GM12878 (cell line): ENCODE results near the gene LMLN. TPM values are rescaled to one million over a fixed set of nuclear protein-coding genes. Genes with fewer than 3 reads are reported as not detected.

Source experiments
- ATAC-seq: fragments of 200-7000 bp; cut with Tn5 transposase; 3 replicates; pipeline ENCODE4 v1.9.1; 2020; ENCODE audit warnings: mild to moderate bottlenecking, moderate library complexity
- BruUV-seq: library from RNA; stranded (reverse); fragments of 400-500 nt; replicated peaks from 2 replicates; lab custom pipeline; 2021; lab: Mats Ljungman, UMichigan
- CTCF ChIA-PET: fragments of 300-600 bp; sonication (Branson Sonifier 250); formaldehyde crosslinking; extraction: SDS; loops from one replicate; lab custom pipeline; 2021; ENCODE audit warnings: inconsistent platforms; lab: Yijun Ruan, JAX
- POLR2A ChIA-PET: fragments of 350-600 bp; formaldehyde crosslinking; extraction: SDS; loops from one replicate; lab custom pipeline; 2021; ENCODE audit warnings: inconsistent platforms; lab: Charles Lee
- RAD21 ChIA-PET: fragments of 300-600 bp; sonication (Branson Sonifier 250); formaldehyde crosslinking; loops from one replicate; lab custom pipeline; 2023; ENCODE audit warnings: antibody characterized with exemption; ENCODE audit not compliant: unreplicated experiment; lab: Charles Lee
- SMC1A ChIA-PET: fragments of 300-600 bp; sonication (Branson Sonifier 250); formaldehyde crosslinking; loops from one replicate; lab custom pipeline; 2023; ENCODE audit not compliant: unreplicated experiment, uncharacterized antibody; lab: Charles Lee
- DNase-seq: peaks from one replicate; pipeline ENCODE4 v3.0.0-alpha.2; 2011; ENCODE audit warnings: low read depth, low spot score
- FAIRE-seq: peaks from 3 replicates; lab custom pipeline; 2011; peaks lifted over from hg19 to GRCh38; lab: Jason Lieb, UNC
- H2AFZ ChIP-seq: 2 replicates; pipeline ENCODE4 v1.6.0; 2011; ENCODE audit warnings: low read depth, low read length, control low read depth; ENCODE audit not compliant: control insufficient read depth
- H3K27ac ChIP-seq: 2 replicates; pipeline ENCODE4 v1.5.1; 2011; ENCODE audit warnings: control low read depth; ENCODE audit not compliant: control insufficient read depth, insufficient read depth
- H3K27me3 ChIP-seq, 2 experiments: replicated peaks in 1 of 2; 2 replicates each; pipeline versions ENCODE4 v1.6.0 to v1.6.1; 2011; ENCODE audit warnings: low read length in 1 of 2; ENCODE audit not compliant: control insufficient read depth in 2 of 2, insufficient read depth in 2 of 2
- H3K36me3 ChIP-seq, 2 experiments: 2 replicates each; pipeline ENCODE4 v1.5.1; 2011; ENCODE audit warnings: low read length in 1 of 2; ENCODE audit not compliant: control insufficient read depth in 2 of 2, insufficient read depth in 2 of 2
- H3K4me1 ChIP-seq: 2 replicates; pipeline ENCODE4 v1.6.1; 2011; ENCODE audit warnings: mild to moderate bottlenecking, low read length, moderate library complexity, mixed read lengths; ENCODE audit not compliant: control insufficient read depth, insufficient read depth
- H3K4me2 ChIP-seq: 2 replicates; pipeline ENCODE4 v1.6.0; 2011; ENCODE audit warnings: control low read depth; ENCODE audit not compliant: control insufficient read depth, insufficient read depth
- H3K4me3 ChIP-seq: fragments of 200-600 bp; sonication (generic); 2 replicates; pipeline ENCODE4 v1.5.1; 2016
- H3K79me2 ChIP-seq: 2 replicates; pipeline ENCODE4 v1.6.0; 2011; ENCODE audit warnings: low read length; ENCODE audit not compliant: control insufficient read depth, insufficient read depth
- H3K9ac ChIP-seq: 2 replicates; pipeline ENCODE4 v1.8.0; 2011; ENCODE audit warnings: low read length, control low read depth, mixed read lengths; ENCODE audit not compliant: control insufficient read depth, insufficient read depth
- H3K9me3 ChIP-seq: replicated peaks from 3 replicates; pipeline ENCODE4 v1.5.1; 2011; ENCODE audit warnings: mild to moderate bottlenecking, low read length; ENCODE audit not compliant: control insufficient read depth, insufficient read depth
- H4K20me1 ChIP-seq: 2 replicates; pipeline ENCODE4 v1.6.0; 2011; ENCODE audit not compliant: control insufficient read depth, insufficient read depth
- ATF3 ChIP-seq: IDR thresholded peaks from 2 replicates; pipeline ENCODE4 v1.6.1; 2011; ENCODE audit warnings: low read depth, mild to moderate bottlenecking, low read length, moderate library complexity, borderline replicate concordance; ENCODE audit errors: extremely low read depth
- POU2F2 ChIP-seq: IDR thresholded peaks from 3 replicates; pipeline ENCODE4 v1.6.1; 2011; ENCODE audit warnings: low read depth, mild to moderate bottlenecking, low read length, borderline replicate concordance
- RUNX3 ChIP-seq: IDR thresholded peaks from 2 replicates; pipeline ENCODE4 v1.6.1; 2012; ENCODE audit warnings: low read length, inconsistent platforms
- SMAD5 ChIP-seq: IDR thresholded peaks from 2 replicates; pipeline ENCODE4 v1.6.1; 2016; ENCODE audit warnings: antibody characterized with exemption, low read depth
- STAT3 ChIP-seq: IDR thresholded peaks from 2 replicates; pipeline ENCODE4 v1.6.1; 2011; ENCODE audit warnings: low read depth, low read length, improper control_type of control experiment
- WGBS: methylation state at CpG from one replicate; pipeline ENCODE4 v1.1.6; 2016; ENCODE audit warnings: low lambda C conversion rate; ENCODE audit not compliant: insufficient replicate concordance, insufficient coverage; ENCODE audit errors: missing lambda C conversion rate; 5-methylcytosine and 5-hydroxymethylcytosine counted together
- in situ Hi-C: fragments of 300-500 bp; cut with MboI; formaldehyde crosslinking; loops from 9 replicates; pipeline ENCODE4 v1.14.3; 2018; ENCODE audit warnings: mixed read lengths
- intact Hi-C: fragments of 100-400 bp; cut with micrococcal nuclease; formaldehyde crosslinking; loops from one replicate; pipeline ENCODE4 v1.14.2; 2022; ENCODE audit not compliant: unreplicated experiment
- polyA plus RNA-seq, 11 experiments: library from polyadenylated mRNA; depleted of rRNA in 4 of 11; unstranded in 6 of 11; stranded (reverse) in 5 of 11; fragments of >200 nt; fragmentation: Nextera tagmentation in 4 of 11; fragmentation: Illumina TruSeq in 1 of 11; extraction: Ambion mirVana in 4 of 11; extraction: Trizol in 1 of 11; gene quantifications; 1 replicate in 1 of 11; 2 replicates in 10 of 11; pipeline versions ENCODE4 v1.2.1 to v1.2.3, GENCODE V29; 2011 to 2016; ENCODE audit warnings: inconsistent platforms in 2 of 11, missing spikeins in 2 of 11, low read depth in 1 of 11
- total RNA-seq, 4 experiments: library from RNA; depleted of rRNA in 3 of 4; stranded (reverse); fragments of >200 nt in 3 of 4; fragmentation: Illumina TruSeq in 1 of 4; extraction: Trizol in 1 of 4; gene quantifications; 2 replicates each; pipeline versions ENCODE4 v1.2.1 to v1.2.3, GENCODE V29; 2013 to 2021
- TF ChIP-seq, protein P1 (sequence below): IDR thresholded peaks from 2 replicates; pipeline ENCODE4 v1.6.1; 2011; ENCODE audit warnings: borderline replicate concordance, low read depth, mild to moderate bottlenecking, moderate library complexity, low read length; ENCODE audit not compliant: insufficient read depth, poor library complexity, severe bottlenecking
- TF ChIP-seq, protein P2 (sequence below): fragments of 450-650 bp; formaldehyde crosslinking; IDR thresholded peaks from 2 replicates; pipeline ENCODE4 v1.5.0; 2022; ENCODE audit warnings: mild to moderate bottlenecking, missing genetic modification characterization

Gene LMLN
- total and polyA plus RNA-seq, 10 of the 15 experiments (the other 5 are each of a cell fraction or from before 2014, with no cell fraction given): 0.02 to 1.7 (median 0.81) TPM

GRCh38 chr3:197975311-197975710 is 15.3 kb downstream of the LMLN start:
- WGBS: 93% methylated on average over 8 of the region's 8 CpGs
- H3K27ac ChIP-seq: no peak overlapping the region
- POLR2A ChIA-PET: no interaction called here
- H3K27me3 ChIP-seq: no peaks in the 10 kb centered on the region
- CTCF ChIA-PET: no interaction called here
- SMC1A ChIA-PET: interaction anchor here (1.4 kb wide), 1 partner anchor 10 kb away, joined by 3 read pairs; no protein-coding TSS in a partner anchor
- no peaks in the 10 kb centered on the region for H3K4me1 ChIP-seq
- H3K9ac ChIP-seq: no peak overlapping the region
- no peaks in the 10 kb centered on the region for H3K9me3 ChIP-seq
- H3K36me3 ChIP-seq: no peaks in the 10 kb centered on the region
- no peak overlapping the region for H2AFZ ChIP-seq
- intact Hi-C loops: no loop called here
- TF ChIP-seq, protein P1, sequence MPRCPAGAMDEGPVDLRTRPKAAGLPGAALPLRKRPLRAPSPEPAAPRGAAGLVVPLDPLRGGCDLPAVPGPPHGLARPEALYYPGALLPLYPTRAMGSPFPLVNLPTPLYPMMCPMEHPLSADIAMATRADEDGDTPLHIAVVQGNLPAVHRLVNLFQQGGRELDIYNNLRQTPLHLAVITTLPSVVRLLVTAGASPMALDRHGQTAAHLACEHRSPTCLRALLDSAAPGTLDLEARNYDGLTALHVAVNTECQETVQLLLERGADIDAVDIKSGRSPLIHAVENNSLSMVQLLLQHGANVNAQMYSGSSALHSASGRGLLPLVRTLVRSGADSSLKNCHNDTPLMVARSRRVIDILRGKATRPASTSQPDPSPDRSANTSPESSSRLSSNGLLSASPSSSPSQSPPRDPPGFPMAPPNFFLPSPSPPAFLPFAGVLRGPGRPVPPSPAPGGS: peak; percentile 83
- no peak for TF ChIP-seq SMAD5
- FAIRE-seq (no peak), DNase-seq (no peak), ATAC-seq (no peak)
- H4K20me1 ChIP-seq: no peaks in the 10 kb centered on the region
- in situ Hi-C loops: no loop called here
- no peaks in the 10 kb centered on the region for H3K79me2 ChIP-seq
- no peak overlapping the region for H3K4me2 ChIP-seq
- no peak overlapping the region for H3K4me3 ChIP-seq
- BruUV-seq: no TSS peak
- RAD21 ChIA-PET: no interaction called here

DNA sequence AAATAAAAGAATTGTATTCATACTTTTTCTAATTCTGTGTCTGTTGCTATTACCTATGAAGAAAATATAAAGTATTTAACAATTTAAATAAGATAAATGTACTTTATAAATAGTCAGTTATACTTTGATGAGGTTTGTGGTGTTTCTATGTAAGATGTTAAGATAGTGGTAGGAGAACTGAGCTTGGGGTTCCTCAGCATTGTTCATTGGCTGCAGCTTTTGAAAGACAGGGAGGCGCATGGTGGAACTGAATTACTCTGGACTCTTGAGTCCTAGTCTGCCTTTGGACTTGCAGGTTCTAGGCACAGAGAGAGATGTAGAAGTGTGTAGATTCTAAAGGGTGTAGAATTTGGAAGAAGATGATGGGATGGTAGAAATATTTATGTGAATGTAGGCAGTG is 23.1 kb downstream of the LMLN start:
- ChIA-PET POLR2A (no interaction called here), CTCF (no interaction called here), RAD21 (no interaction called here), SMC1A (interaction anchor here (1.4 kb wide), 1 partner anchor 77 kb away, joined by 4 read pairs; no protein-coding TSS in a partner anchor)
- no peak for DNase-seq
- 100% methylated on average over 1 of the region's 1 CpG for WGBS
- no TSS peak for BruUV-seq
- Histone ChIP-seq H3K9me3 (no peaks in the 10 kb centered on the region), H4K20me1 (no peaks in the 10 kb centered on the region), H3K27ac (no peak overlapping the region), H3K36me3 (no peaks in the 10 kb centered on the region), H3K4me2 (no peak overlapping the region), H3K4me1 (no peaks in the 10 kb centered on the region), H3K27me3 (no peaks in the 10 kb centered on the region), H3K4me3 (no peak overlapping the region), H3K79me2 (no peaks in the 10 kb centered on the region), H3K9ac (no peak overlapping the region), H2AFZ (no peak overlapping the region)
- in situ Hi-C loops: no loop called here
- ATAC-seq: no peak
- intact Hi-C loops: no loop called here
- FAIRE-seq: no peak
- TF ChIP-seq SMAD5: no peak
- no peak for TF ChIP-seq POU2F2
- no peak for TF ChIP-seq STAT3
- TF ChIP-seq, protein P2, sequence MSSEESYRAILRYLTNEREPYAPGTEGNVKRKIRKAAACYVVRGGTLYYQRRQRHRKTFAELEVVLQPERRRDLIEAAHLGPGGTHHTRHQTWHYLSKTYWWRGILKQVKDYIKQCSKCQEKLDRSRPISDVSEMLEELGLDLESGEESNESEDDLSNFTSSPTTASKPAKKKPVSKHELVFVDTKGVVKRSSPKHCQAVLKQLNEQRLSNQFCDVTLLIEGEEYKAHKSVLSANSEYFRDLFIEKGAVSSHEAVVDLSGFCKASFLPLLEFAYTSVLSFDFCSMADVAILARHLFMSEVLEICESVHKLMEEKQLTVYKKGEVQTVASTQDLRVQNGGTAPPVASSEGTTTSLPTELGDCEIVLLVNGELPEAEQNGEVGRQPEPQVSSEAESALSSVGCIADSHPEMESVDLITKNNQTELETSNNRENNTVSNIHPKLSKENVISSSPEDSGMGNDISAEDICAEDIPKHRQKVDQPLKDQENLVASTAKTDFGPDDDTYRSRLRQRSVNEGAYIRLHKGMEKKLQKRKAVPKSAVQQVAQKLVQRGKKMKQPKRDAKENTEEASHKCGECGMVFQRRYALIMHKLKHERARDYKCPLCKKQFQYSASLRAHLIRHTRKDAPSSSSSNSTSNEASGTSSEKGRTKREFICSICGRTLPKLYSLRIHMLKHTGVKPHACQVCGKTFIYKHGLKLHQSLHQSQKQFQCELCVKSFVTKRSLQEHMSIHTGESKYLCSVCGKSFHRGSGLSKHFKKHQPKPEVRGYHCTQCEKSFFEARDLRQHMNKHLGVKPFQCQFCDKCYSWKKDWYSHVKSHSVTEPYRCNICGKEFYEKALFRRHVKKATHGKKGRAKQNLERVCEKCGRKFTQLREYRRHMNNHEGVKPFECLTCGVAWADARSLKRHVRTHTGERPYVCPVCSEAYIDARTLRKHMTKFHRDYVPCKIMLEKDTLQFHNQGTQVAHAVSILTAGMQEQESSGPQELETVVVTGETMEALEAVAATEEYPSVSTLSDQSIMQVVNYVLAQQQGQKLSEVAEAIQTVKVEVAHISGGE (CRISPR knock-in tag): no peak
- no peak for TF ChIP-seq RUNX3
- TF ChIP-seq ATF3: no peak
